Mesangial cell (primary cell): ENCODE data around the gene ZNF138. TPM values are rescaled to one million over a fixed set of nuclear protein-coding genes. Genes with fewer than 3 reads are reported as not detected.

Source experiments
- total RNA-seq: library from RNA; depleted of rRNA; stranded (reverse); fragments of >200 nt; gene quantifications from 2 replicates; pipeline ENCODE4 v1.2.3, GENCODE V29; 2015

ZNF138 gene
- total RNA-seq = 5.1 and 5.3 TPM in 2 replicates

DNA sequence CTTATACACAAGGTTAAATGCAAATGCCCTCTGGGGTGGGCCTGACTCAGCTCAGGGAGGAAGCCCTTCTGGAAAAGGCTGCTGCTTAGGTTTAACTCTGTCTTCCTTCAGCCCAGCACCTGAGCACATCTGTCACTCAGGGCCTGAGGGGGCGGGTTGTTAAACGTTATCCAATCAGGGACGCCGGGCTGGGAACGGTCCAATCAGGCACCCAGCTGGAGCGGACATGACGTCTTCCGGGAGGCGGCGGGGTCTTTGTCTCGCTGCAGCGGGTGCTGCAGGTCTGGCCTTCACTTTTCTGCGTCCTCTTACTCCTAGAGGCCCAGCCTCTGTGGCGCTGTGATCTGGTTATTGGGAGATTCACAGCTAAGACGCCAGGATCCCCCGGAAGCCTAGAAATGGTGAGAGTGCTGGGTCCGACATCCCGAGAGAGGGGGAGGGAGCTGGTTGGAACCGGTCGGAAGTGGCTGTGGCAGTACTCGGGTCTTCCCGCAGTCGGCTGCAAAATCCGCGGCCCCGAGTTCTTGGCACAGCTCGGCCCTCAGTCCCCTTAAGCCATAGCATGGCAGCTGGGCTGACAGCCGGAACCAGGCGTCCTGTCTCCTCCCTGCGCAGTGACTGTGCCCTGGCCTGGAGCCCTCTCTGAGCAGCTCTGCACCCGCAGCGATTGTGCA, at the start of gene ZNF138:
Gene ZNF138, plus strand, starts transcription at position 258 of the 674 bp plus-strand sequence. Its CDS starts 141 bp downstream, at position 399.

Other genes starting within 250 kb of the ZNF138 start
- 2.2 and 4.7 TPM in 2 replicates for gene ZNF680, start 231.4 kb upstream of the ZNF138 start, total RNA-seq
- gene ZNF107, start 128.3 kb upstream of the ZNF138 start, total RNA-seq = 1.9 and 2.8 TPM in 2 replicates
- 1.5 and 2.8 TPM in 2 replicates for gene ZNF273, start 108.8 kb downstream of the ZNF138 start, total RNA-seq
- gene ZNF117, start 196.6 kb downstream of the ZNF138 start, total RNA-seq = 1.3 and 1.6 TPM in 2 replicates
- 4.7 and 7.9 TPM in 2 replicates for gene ERV3-1, start 212.3 kb downstream of the ZNF138 start, total RNA-seq